ENCODE measurements around the gene TOX2. TPM values are rescaled to one million over a fixed set of nuclear protein-coding genes. Genes with fewer than 3 reads are reported as not detected.

TOX2 gene, protein sequence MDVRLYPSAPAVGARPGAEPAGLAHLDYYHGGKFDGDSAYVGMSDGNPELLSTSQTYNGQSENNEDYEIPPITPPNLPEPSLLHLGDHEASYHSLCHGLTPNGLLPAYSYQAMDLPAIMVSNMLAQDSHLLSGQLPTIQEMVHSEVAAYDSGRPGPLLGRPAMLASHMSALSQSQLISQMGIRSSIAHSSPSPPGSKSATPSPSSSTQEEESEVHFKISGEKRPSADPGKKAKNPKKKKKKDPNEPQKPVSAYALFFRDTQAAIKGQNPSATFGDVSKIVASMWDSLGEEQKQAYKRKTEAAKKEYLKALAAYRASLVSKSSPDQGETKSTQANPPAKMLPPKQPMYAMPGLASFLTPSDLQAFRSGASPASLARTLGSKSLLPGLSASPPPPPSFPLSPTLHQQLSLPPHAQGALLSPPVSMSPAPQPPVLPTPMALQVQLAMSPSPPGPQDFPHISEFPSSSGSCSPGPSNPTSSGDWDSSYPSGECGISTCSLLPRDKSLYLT
- total RNA-seq, result 1.6 and 1.9 TPM in 2 replicates

DNA sequence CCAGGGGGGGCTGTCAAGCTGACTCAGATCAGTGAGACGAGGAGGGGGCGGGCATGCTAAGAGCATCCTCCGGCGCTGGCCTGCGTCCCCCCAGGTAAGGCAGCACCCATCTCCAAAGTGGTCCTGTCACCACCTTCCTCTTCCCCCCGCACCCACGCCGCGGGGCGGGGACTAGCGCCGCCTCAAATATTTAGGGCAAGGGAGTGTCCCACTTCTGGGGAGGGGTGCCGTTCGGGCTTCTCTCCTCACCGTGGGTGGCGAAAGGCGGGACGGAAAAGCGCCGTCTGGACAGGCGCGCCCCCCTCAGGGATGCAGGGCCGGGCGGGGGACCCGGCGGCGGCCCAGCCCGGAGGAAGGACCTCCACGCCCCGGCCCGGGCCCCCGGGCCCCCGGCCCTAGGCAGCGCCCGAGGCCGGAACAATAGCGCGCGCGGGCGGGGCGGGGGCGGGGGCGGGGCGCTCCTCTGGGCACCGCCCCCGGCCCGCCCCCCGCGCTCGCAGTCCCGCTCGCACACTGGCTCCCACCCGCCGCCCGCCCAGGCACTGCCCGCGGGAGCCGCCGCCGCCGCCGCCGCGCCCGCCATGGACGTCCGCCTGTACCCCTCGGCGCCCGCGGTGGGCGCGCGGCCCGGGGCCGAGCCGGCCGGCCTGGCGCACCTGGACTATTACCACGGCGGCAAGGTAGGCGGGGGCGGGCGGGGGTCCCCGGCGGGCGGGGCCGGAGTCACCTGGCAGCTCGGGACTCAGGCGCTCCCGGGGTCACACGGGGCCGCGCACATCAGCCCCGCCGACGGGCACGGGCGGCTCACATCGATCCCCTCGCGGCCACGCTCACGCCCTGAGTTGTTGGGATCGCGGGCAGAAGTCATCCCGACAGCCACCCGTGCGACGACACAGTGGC lies at the start of gene TOX2:
TSS of gene TOX2 (plus strand) at position 542 of the 900 bp plus-strand sequence. CDS start at position 582, 40 bp downstream.

Other genes with a start within 250 kb of the TOX2 start
- gene MYBL2, start 247.7 kb upstream of the TOX2 start, total RNA-seq, result 3.0 and 16.8 TPM in 2 replicates
- gene GTSF1L, start 187.8 kb upstream of the TOX2 start, total RNA-seq, result not detected in 2 replicates

Measured in uterine smooth muscle cell (primary cell).